ENCODE results near the gene BLOC1S1. TPM values are rescaled to one million over a fixed set of nuclear protein-coding genes. Genes with fewer than 3 reads are reported as not detected.
A peak's percentile ranks its signal among the peaks of the same experiment; 100 is the strongest.

The BLOC1S1 gene
- total RNA-seq, 6 donors from 2014 or later, result 34.6 to 255 (median 139) TPM

DNA sequence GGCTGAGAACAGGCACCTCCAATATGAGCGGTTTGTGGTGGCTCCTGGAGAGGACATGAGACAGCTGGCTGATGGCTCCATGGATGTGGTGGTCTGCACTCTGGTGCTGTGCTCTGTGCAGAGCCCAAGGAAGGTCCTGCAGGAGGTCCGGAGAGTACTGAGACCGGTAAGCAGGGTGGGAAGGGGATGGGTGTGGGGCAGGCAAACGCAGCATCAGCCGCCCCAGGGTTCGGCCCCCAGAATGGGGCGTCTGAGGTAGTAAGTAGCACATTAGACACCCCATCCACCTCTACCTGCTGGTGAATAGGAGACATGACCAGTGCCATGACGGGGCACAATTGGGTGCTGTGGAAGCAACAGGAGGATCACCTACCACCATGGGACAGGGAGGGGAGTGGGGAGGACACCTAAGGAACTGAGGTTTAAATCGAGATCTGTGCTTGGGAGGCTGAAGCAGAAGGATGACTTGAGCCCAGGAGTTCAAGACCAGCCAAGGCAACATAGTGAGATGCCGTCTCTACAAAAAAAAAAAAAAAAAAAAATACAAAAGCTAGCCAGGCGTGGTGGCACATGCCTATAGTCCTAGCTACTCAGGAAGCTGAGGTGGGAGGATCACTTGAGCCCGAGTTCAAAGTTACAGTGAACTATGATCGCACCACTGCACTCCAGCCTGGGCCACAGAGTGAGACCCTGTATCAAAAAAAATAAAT, 33.6 kb upstream of the BLOC1S1 start:
- DNase-seq (no peak), ATAC-seq (ENCODE audit: low FRiP score in 2 of 2) (peak in 1 of 2 donors; percentile 3)
- Histone ChIP-seq H3K27me3 (no peaks in the 10 kb centered on the region), H3K9me3 (no peaks in the 10 kb centered on the region), H3K4me1 (peaks cover 7 to 16% (median 14%) of the 10 kb centered on the region in 4 donors), H3K36me3 (no peaks in the 10 kb centered on the region), H3K4me3 (peak overlapping the region in 3 of 4 donors; percentile 7 to 35 (median 34)), H3K27ac (no peak overlapping the region)
- no peak for TF ChIP-seq POLR2AphosphoS5 (IDR thresholded peaks at IDR 0.05)
- no peak for TF ChIP-seq POLR2A (IDR thresholded peaks at IDR 0.05)
- TF ChIP-seq CTCF (IDR thresholded peaks at IDR 0.05), result no peak
- TF ChIP-seq EP300 (IDR thresholded peaks at IDR 0.05), result no peak
- WGBS, 2 donors, result 79 to 83% methylated on average over 13 of the region's 13 CpGs

DNA sequence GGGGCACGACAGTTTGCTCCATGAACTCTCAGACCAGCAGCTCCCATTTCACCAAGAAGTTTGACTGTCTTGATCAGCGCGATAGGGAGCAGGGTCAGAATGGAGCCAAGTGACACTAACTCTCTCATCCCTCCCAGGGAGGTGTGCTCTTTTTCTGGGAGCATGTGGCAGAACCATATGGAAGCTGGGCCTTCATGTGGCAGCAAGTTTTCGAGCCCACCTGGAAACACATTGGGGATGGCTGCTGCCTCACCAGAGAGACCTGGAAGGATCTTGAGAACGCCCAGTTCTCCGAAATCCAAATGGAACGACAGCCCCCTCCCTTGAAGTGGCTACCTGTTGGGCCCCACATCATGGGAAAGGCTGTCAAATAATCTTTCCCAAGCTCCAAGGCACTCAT, 32.2 kb upstream of the BLOC1S1 start:
- H3K4me1 ChIP-seq, result peaks cover 7 to 16% (median 14%) of the 10 kb centered on the region in 4 donors
- DNase-seq (no peak), ATAC-seq (ENCODE audit: low FRiP score in 2 of 2) (no peak)
- H3K27ac ChIP-seq, result no peak overlapping the region
- no peaks in the 10 kb centered on the region for H3K9me3 ChIP-seq
- H3K36me3 ChIP-seq, result no peaks in the 10 kb centered on the region
- H3K4me3 ChIP-seq, result no peak overlapping the region
- WGBS, 2 donors, result 89 to 94% methylated on average over 7 of the region's 7 CpGs
- TF ChIP-seq POLR2AphosphoS5 (IDR thresholded peaks at IDR 0.05) (no peak), CTCF (IDR thresholded peaks at IDR 0.05) (no peak), EP300 (IDR thresholded peaks at IDR 0.05) (no peak), POLR2A (IDR thresholded peaks at IDR 0.05) (no peak)
- no peaks in the 10 kb centered on the region for H3K27me3 ChIP-seq

DNA sequence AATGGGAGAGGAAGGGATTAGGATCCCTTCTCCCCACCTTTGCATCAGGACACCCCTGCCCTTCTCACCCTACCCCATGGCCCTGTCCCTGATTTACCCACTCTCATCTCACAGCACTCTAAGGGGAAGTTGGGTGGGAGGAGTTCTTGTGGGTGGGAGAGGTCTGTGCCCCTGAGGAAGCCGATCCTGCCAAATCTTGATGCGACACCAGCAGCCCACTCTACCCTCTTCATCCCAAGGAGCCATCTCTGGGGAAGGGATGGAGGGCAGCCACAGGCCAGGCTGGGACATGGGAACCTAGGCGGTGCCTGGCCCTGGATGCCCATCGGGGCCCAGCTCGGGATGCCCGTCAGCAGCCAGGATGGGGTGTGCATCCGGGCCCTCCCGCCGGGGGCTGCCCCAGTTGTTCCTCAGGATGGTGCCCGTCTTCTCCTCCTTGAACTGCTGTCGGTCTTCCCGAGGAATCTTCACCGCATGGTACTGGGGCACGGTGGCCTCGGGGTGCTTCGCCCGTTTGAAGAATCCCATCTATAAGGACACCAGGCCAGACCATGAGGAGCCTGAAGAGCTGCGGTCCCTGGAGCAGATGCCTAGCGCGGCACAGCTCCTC, 31.0 kb upstream of the BLOC1S1 start:
- DNase-seq, result peak in 1 of 2 donors; percentile 73
- H3K9me3 ChIP-seq, result no peaks in the 10 kb centered on the region
- no peaks in the 10 kb centered on the region for H3K27me3 ChIP-seq
- H3K4me1 ChIP-seq, result peaks cover 7 to 16% (median 14%) of the 10 kb centered on the region in 4 donors
- ATAC-seq (ENCODE audit: low FRiP score in 2 of 2), result no peak
- H3K27ac ChIP-seq, result no peak overlapping the region
- no peak overlapping the region for H3K4me3 ChIP-seq
- TF ChIP-seq POLR2A (IDR thresholded peaks at IDR 0.05) (no peak), CTCF (IDR thresholded peaks at IDR 0.05) (no peak), POLR2AphosphoS5 (IDR thresholded peaks at IDR 0.05) (no peak), EP300 (IDR thresholded peaks at IDR 0.05) (no peak)
- 95 to 98% methylated on average over 14 to 20 of the region's 20 CpGs for WGBS, 2 donors
- H3K36me3 ChIP-seq, result no peaks in the 10 kb centered on the region

DNA sequence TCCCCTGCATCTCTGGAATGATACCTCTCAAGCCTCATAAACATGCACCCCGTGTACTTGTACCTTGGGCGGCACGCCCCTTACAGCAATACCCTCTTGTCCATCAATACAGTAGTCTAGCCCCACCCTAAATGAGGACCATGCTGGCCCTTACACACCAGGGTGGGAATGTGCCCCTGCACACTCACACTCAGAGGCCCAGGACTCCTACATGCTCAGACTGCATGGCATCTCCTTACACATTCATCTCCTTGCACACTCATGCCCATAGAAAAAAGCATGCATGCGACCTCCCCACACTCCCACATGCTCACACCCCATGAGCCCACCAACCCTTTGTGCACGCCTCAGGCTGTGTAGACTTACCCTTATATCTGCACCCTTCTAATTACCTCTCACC, 30.2 kb upstream of the BLOC1S1 start:
- Histone ChIP-seq H3K9me3 (no peaks in the 10 kb centered on the region), H3K4me3 (no peak overlapping the region), H3K27ac (no peak overlapping the region), H3K4me1 (peaks cover 7 to 16% (median 14%) of the 10 kb centered on the region in 4 donors), H3K27me3 (no peaks in the 10 kb centered on the region), H3K36me3 (no peaks in the 10 kb centered on the region)
- DNase-seq, result no peak
- WGBS, 2 donors, result 92 to 93% methylated on average over 5 of the region's 5 CpGs
- TF ChIP-seq POLR2AphosphoS5 (IDR thresholded peaks at IDR 0.05) (no peak), POLR2A (IDR thresholded peaks at IDR 0.05) (no peak), CTCF (IDR thresholded peaks at IDR 0.05) (no peak), EP300 (IDR thresholded peaks at IDR 0.05) (no peak)
- no peak for ATAC-seq (ENCODE audit: low FRiP score in 2 of 2)

All from upper lobe of left lung (tissue), 6 donors.